Fibroblast of lung (primary cell): Measurements from ENCODE around the gene SLC4A1.

Experiments
- CTCF ChIP-seq, 2 donors: IDR thresholded peaks in 1 of 2; conservative IDR thresholded peaks in 1 of 2; 1 replicate in 1 of 2; 2 replicates in 1 of 2; pipeline ENCODE4 v1.5.1; 2011 to 2012; ENCODE audit warnings: low read length in 2 of 2, control low read depth in 1 of 2, inconsistent platforms in 1 of 2, low read depth in 1 of 2, mild to moderate bottlenecking in 1 of 2
- EZH2 ChIP-seq: IDR thresholded peaks from 2 replicates; pipeline ENCODE4 v1.5.1; 2012; ENCODE audit warnings: low read length, control low read depth, mild to moderate bottlenecking; ENCODE audit errors: missing control alignments

DNA sequence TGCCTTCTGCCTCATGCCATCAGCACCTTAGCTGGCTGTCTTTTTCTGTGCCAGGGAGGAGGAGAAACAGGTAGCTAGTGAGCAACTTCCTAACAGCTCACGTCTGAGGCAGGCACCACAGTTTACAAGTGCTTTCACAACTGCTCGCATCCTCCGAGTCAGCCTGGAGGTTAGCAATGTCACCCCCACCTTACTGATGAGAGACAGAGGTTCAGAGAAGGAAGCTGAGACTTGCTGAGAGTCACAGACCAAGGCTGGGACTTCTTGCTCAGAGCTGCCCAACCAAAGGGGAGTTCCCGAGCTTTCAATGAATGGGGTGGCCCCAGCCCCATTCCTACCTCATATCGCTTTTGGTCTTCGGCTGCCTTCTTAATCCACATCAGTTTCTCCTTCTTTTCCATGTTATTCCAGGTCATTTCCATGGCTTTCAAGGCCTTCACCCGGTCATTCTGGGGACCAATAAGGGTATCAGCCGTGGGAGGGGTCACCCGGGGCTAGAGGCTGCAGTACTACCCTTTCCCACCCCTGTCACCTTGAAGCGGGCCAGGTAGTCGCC is 58.1 kb downstream of the SLC4A1 start:
- TF ChIP-seq CTCF (conservative IDR thresholded peaks at IDR 0.05 in 1 of 2, IDR thresholded peaks at IDR 0.05 in 1 of 2; ENCODE audit: low read depth in 1 of 2, low read length in 2 of 2) (no peak), EZH2 (no peak)
